ENCODE data around the gene DHCR7. TPM values are rescaled to one million over a fixed set of nuclear protein-coding genes. Genes with fewer than 3 reads are reported as not detected.

DHCR7 gene
- total RNA-seq, 4 donors from 2014 or later, result 9.0 to 23.8 (median 17.9) TPM

- TF ChIP-seq CTCF (IDR thresholded peaks at IDR 0.05; ENCODE audit: low read depth), result no peak
These were observed 2.3 kb upstream of the DHCR7 start for GRCh38 chr11:71450507-71450906.

- no peak for TF ChIP-seq CTCF (IDR thresholded peaks at IDR 0.05; ENCODE audit: low read depth)
These were observed 1.4 kb upstream of the DHCR7 start for GRCh38 chr11:71449596-71449995.

- TF ChIP-seq CTCF (IDR thresholded peaks at IDR 0.05; ENCODE audit: low read depth), result no peak
These were observed 369 bp downstream of the DHCR7 start for GRCh38 chr11:71447791-71448256.

GRCh38 chr11:71446942-71447688 lies 1.1 kb downstream of the DHCR7 start:
- no peak for TF ChIP-seq CTCF (IDR thresholded peaks at IDR 0.05; ENCODE audit: low read depth)

- no peak for TF ChIP-seq CTCF (IDR thresholded peaks at IDR 0.05; ENCODE audit: low read depth)
These were observed 2.0 kb downstream of the DHCR7 start for GRCh38 chr11:71446150-71446549.

- TF ChIP-seq CTCF (IDR thresholded peaks at IDR 0.05; ENCODE audit: low read depth), result no peak
These were observed 3.4 kb downstream of the DHCR7 start for GRCh38 chr11:71444811-71445210.

- no peak for TF ChIP-seq CTCF (IDR thresholded peaks at IDR 0.05; ENCODE audit: low read depth)
These were observed 4.3 kb downstream of the DHCR7 start for GRCh38 chr11:71443736-71444445.
